ENCODE measurements around the gene ZNF273.

ZNF273 gene

DNA sequence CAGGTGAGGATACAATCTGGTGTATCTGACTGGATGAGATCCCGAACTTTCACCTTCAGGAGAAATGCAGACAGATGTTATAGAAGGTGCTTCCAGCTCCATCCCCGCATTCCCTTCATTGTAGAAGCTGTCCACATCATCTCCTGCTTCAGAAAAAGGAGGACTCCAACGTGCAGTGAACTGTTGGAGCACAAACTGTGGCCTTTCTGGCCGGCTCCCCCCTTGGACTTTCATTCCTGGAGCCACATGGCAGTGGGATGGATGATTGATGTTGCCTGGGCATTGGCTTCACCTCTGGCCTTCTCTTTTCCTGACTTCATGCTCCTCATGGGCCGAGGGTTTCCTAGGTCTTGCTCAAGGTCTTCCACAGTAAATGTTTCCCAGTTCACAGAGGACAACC lies 29.6 kb upstream of the ZNF273 start:
- TF ChIP-seq POLR2AphosphoS5 (IDR thresholded peaks at IDR 0.05; ENCODE audit: low read depth, low read length) = no peak
- no peak for TF ChIP-seq FOXP2 (optimal IDR thresholded peaks at IDR 0.05; ENCODE audit: borderline replicate concordance, extremely low read depth, extremely low read length, insufficient read depth)
- TF ChIP-seq, protein P1, sequence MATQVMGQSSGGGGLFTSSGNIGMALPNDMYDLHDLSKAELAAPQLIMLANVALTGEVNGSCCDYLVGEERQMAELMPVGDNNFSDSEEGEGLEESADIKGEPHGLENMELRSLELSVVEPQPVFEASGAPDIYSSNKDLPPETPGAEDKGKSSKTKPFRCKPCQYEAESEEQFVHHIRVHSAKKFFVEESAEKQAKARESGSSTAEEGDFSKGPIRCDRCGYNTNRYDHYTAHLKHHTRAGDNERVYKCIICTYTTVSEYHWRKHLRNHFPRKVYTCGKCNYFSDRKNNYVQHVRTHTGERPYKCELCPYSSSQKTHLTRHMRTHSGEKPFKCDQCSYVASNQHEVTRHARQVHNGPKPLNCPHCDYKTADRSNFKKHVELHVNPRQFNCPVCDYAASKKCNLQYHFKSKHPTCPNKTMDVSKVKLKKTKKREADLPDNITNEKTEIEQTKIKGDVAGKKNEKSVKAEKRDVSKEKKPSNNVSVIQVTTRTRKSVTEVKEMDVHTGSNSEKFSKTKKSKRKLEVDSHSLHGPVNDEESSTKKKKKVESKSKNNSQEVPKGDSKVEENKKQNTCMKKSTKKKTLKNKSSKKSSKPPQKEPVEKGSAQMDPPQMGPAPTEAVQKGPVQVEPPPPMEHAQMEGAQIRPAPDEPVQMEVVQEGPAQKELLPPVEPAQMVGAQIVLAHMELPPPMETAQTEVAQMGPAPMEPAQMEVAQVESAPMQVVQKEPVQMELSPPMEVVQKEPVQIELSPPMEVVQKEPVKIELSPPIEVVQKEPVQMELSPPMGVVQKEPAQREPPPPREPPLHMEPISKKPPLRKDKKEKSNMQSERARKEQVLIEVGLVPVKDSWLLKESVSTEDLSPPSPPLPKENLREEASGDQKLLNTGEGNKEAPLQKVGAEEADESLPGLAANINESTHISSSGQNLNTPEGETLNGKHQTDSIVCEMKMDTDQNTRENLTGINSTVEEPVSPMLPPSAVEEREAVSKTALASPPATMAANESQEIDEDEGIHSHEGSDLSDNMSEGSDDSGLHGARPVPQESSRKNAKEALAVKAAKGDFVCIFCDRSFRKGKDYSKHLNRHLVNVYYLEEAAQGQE (IDR thresholded peaks at IDR 0.05; ENCODE audit: insufficient read depth in 1 of 2, low read depth in 2 of 2, low read length in 2 of 2) = no peak
- no peak for TF ChIP-seq TAF1 (IDR thresholded peaks at IDR 0.05; ENCODE audit: borderline replicate concordance, insufficient read depth, low read length)
- no peak for TF ChIP-seq SIN3A (IDR thresholded peaks at IDR 0.05; ENCODE audit: borderline replicate concordance, insufficient read depth, low read length)

GRCh38 chr7:64874114-64874513 lies 29.0 kb upstream of the ZNF273 start:
- no peak for TF ChIP-seq FOXP2 (optimal IDR thresholded peaks at IDR 0.05; ENCODE audit: borderline replicate concordance, extremely low read depth, extremely low read length, insufficient read depth)
- no peak for TF ChIP-seq TAF1 (IDR thresholded peaks at IDR 0.05; ENCODE audit: borderline replicate concordance, insufficient read depth, low read length)
- TF ChIP-seq, protein P1 (IDR thresholded peaks at IDR 0.05; ENCODE audit: insufficient read depth in 1 of 2, low read depth in 2 of 2, low read length in 2 of 2) = no peak
- no peak for TF ChIP-seq SIN3A (IDR thresholded peaks at IDR 0.05; ENCODE audit: borderline replicate concordance, insufficient read depth, low read length)
- TF ChIP-seq POLR2AphosphoS5 (IDR thresholded peaks at IDR 0.05; ENCODE audit: low read depth, low read length) = no peak

- TF ChIP-seq SIN3A (IDR thresholded peaks at IDR 0.05; ENCODE audit: borderline replicate concordance, insufficient read depth, low read length) (no peak), TAF1 (IDR thresholded peaks at IDR 0.05; ENCODE audit: borderline replicate concordance, insufficient read depth, low read length) (no peak)
These were observed 28.4 kb upstream of the ZNF273 start for GRCh38 chr7:64874562-64875250.

DNA sequence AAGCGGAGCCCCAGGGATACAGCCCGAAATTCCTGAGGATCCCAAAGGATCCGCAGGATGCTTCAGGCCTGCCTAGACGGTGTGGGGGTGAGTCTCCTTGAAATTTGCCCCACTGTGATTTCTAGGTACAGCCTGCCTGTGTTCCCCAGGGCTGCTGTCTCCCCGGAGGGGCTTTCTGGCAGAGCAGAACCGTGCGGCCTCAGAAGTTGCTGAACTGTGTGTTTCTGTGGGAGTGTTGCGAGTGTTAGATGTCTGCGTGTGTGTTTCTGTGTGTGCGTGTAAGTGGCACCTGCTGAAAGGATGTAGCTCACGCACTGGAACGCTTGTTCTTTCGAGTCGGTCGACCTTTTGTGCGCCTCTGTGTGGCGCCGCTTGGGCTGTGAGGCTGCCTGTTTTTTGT lies 27.8 kb upstream of the ZNF273 start:
- no peak for TF ChIP-seq POLR2AphosphoS5 (IDR thresholded peaks at IDR 0.05; ENCODE audit: low read depth, low read length)
- TF ChIP-seq, protein P1 (IDR thresholded peaks at IDR 0.05; ENCODE audit: insufficient read depth in 1 of 2, low read depth in 2 of 2, low read length in 2 of 2) = no peak
- TF ChIP-seq FOXP2 (optimal IDR thresholded peaks at IDR 0.05; ENCODE audit: borderline replicate concordance, extremely low read depth, extremely low read length, insufficient read depth) = no peak
- no peak for TF ChIP-seq TAF1 (IDR thresholded peaks at IDR 0.05; ENCODE audit: borderline replicate concordance, insufficient read depth, low read length)

DNA sequence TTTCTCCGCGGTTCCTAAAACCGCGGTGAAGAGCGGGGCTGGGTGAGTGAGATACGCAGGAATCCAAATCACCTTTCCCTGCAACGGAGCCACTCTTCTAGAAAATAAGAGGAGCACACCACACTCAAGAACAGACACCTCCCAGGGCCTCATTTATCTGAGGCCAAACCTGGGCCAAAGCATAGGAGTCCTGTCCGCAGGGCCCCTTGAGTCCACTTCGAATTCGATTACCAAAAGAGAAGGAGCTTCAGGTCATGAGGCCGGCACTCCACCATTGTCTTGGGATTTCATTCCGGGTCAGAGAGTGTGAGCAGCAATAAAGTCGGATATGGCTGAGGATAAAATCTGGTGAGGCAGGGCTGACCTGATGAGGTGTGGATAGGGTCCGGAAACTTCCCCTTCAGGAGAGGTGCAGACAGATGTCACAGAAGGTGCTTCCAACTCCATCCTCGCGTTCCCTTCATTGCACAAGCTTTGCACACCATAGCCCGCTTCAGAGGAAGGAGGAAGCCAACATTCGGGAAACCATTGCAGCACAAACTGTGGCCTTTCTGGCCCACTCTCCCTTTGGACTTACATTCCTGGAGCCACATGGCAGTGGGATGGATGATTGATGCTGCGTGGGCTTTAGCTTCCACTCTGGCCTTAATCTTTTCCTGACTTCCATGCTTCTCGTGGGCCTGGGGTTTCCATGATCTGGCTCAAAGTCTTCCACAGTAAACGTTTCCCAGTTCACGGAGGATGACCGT lies 27.2 kb upstream of the ZNF273 start:
- TF ChIP-seq FOXP2 (optimal IDR thresholded peaks at IDR 0.05; ENCODE audit: borderline replicate concordance, extremely low read depth, extremely low read length, insufficient read depth) (no peak), TAF1 (IDR thresholded peaks at IDR 0.05; ENCODE audit: borderline replicate concordance, insufficient read depth, low read length) (no peak), POLR2AphosphoS5 (IDR thresholded peaks at IDR 0.05; ENCODE audit: low read depth, low read length) (no peak), SIN3A (IDR thresholded peaks at IDR 0.05; ENCODE audit: borderline replicate concordance, insufficient read depth, low read length) (no peak)

All from PFSK-1 (cell line).